Measurements from ENCODE around the gene AATK.

GRCh38 chr17:81127526-81128177 lies 38.4 kb downstream of the AATK start:
- TF ChIP-seq POLR2A (IDR thresholded peaks at IDR 0.05; ENCODE audit: low read length) (no peak), GATA1 (IDR thresholded peaks at IDR 0.05; ENCODE audit: low read depth, low read length) (no peak)
